Retinal pigment epithelial cell (primary cell): Measurements from ENCODE around the gene FAM209B.
A peak's percentile ranks its signal among the peaks of the same experiment; 100 is the strongest.
"Not testable (repeated sequence)": the region's sequence is repeated elsewhere in the genome, so short reads cannot be mapped to it uniquely, and the experiment has no call there.

Source experiments
- DNase-seq: peaks from one replicate; pipeline ENCODE4 v3.0.0-alpha.2; 2010; ENCODE audit warnings: low read depth
- H3K4me3 ChIP-seq: 2 replicates; pipeline ENCODE4 v1.5.1; 2011; ENCODE audit warnings: mild to moderate bottlenecking, low read length, control low read depth, moderate library complexity
- TF ChIP-seq, protein P1 (sequence below): conservative IDR thresholded peaks from 2 replicates; pipeline ENCODE4 v1.5.1; 2011; ENCODE audit warnings: low read depth, low read length, control low read depth, inconsistent platforms

Gene FAM209B

DNA sequence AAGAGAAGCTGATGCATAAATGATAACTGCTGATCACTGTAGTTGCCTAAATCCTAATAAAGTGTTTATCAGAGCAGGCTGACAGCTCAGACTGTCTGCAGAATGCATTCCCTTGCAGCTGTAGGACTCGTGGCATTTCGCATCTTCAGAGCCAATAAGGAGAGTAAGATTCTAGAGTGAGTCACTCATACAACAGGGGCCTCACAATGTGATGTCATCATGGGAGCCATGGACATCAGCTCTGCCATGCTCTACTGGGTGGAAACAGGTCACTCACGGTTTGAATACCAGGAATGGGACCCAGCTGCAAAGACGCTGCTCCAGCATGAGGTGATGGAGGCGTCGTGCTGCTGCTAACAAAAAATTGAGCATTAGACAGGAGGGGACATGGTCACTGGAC, 7.4 kb downstream of the FAM209B start:
- no peak overlapping the region for H3K4me3 ChIP-seq
- DNase-seq: no peak
- TF ChIP-seq, protein P1, sequence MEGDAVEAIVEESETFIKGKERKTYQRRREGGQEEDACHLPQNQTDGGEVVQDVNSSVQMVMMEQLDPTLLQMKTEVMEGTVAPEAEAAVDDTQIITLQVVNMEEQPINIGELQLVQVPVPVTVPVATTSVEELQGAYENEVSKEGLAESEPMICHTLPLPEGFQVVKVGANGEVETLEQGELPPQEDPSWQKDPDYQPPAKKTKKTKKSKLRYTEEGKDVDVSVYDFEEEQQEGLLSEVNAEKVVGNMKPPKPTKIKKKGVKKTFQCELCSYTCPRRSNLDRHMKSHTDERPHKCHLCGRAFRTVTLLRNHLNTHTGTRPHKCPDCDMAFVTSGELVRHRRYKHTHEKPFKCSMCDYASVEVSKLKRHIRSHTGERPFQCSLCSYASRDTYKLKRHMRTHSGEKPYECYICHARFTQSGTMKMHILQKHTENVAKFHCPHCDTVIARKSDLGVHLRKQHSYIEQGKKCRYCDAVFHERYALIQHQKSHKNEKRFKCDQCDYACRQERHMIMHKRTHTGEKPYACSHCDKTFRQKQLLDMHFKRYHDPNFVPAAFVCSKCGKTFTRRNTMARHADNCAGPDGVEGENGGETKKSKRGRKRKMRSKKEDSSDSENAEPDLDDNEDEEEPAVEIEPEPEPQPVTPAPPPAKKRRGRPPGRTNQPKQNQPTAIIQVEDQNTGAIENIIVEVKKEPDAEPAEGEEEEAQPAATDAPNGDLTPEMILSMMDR: no peak

DNA sequence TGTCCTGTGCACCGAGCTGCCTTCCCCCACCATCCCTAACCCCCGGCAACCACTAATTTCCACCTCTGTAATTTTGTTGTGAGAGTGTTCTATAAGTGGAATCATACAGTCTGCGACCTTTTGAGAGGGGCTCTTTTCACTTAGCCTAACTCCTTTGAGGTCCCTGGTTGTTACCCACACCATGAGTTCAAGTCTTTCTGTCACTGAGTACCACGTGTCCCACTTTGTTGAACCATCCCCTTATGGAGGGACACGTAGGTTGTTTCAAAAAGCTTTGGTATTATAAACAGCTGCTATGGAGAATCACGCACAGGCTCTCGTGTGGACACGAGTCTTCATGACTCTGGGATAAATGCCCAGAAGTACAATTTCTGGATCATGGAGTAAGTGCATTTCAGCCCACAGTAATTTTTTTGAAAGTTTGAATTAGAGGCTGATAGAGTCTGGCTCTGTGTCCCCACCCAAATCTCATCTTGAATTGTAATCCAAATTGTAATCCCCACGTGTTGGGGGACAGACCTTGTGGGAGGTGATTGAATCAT, 9.5 kb downstream of the FAM209B start:
- H3K4me3 ChIP-seq: no peak overlapping the region
- no peak for DNase-seq
- TF ChIP-seq, protein P1: no peak

DNA sequence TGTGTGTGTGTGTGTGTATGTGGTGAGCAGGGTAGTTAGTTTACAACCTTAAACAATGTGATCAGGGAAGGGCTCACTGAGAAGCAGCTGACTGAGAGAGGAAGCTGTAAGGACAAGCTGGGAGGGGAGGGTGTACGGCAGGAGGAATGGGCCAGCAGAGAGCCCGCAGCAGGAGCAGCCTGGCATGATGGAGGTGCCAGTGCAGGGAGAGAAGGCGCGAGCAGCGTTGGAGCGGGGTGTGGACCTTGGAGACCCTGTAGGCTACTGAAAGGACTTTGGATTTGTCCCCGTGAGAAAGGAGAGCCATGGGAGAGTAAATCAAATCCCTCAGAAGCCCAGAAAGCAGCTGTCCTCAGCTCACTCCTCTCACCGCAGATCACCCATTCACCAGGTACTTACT, 18.5 kb downstream of the FAM209B start:
- TF ChIP-seq, protein P1: no peak
- H3K4me3 ChIP-seq: no peak overlapping the region
- no peak for DNase-seq

DNA sequence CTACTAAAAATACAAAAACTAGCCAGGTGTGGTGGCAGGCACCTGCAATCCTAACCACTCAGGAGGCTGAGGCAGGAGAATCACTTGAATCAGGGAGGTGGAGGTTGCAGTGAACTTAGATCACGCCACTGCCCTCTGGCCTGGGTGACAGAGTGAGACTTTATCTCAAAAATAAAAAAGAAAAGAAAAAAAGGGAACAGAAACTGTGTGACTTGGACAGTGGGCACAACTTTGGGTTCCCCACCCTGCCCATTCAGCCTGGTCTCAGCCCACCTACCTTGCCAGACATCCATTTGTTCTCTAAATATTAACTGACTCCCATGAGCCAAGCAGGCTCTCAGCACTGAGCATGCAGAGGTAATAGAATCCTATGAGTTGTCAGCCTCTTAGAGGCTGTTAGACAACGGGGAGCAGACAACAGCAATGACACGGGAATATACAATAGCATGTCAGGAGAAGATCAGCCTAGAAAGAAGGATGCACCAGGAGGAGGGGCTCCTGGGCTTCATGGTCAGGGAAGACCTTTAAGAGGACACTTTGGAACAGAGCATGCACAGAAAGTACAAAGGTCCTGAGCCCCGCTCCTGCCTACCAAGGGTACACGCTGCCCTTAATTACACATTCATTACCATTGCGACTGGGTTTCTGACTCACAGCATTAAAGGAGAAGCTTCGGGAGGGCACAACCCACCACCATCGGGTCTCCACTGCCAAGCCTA, 20.0 kb downstream of the FAM209B start:
- H3K4me3 ChIP-seq: no peak overlapping the region
- no peak for DNase-seq
- TF ChIP-seq, protein P1: no peak

DNA sequence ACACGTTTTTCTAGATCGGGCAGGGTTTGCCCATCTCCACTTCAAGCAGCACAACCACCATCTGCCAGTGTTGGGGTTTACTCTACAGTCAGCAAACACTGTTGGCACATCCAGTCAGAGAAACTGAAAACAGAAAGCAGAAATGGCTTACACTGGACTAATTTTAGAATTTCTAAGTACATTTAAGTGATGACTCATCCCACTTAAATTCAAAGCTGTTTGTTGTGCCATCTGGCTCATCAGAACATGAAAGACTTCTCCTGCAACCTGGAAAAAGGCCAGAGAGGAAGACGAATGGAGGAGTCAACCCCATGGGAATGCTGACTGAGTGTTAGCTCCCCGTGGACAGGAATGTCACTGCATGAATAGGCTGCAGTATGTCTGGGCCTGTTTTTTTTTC, 21.8 kb downstream of the FAM209B start:
- H3K4me3 ChIP-seq: no peak overlapping the region
- DNase-seq: peak; percentile 93
- TF ChIP-seq, protein P1: no peak

DNA sequence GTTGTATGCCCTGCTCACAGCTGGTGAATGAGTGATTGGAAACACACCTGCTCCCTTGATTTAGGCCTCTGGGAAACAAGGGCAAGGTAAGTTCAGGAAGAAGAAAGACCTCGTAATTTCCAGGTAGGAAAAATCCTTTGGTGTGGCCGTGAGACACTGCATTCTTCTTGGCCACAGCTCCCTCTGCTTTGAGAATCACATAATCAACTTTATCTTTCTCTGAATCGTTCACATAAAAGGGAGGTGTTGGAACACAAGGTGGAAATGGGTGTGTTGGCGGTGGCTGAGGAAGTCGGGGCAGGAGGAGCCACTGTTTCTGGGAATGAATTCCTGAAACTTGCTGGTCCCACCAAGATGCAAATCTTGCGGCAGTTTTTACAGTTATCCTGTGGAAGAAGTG, 25.9 kb downstream of the FAM209B start:
- no peak for DNase-seq
- TF ChIP-seq, protein P1: no peak
- H3K4me3 ChIP-seq: no peak overlapping the region

DNA sequence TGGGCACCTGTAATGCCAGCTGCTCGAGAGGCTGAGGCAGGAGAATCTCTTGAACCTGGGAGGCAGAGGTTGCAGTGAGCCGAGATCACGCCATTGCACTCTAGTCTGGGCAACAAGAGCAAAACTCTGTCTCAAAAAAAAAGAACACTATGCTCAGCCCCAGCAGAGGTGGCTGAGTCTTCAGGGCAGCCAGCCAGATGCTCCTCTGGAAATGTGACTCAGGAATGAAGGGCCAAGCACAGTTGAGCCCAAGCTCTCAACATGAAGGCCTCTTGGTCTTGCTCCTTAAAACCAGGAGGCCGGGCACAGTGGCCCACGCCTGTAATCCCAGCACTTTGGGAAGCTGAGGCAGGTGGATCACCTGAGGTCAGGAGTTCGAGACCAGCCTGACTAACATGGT, 31.5 kb downstream of the FAM209B start:
- DNase-seq, H3K4me3 ChIP-seq: not testable (repeated sequence)

DNA sequence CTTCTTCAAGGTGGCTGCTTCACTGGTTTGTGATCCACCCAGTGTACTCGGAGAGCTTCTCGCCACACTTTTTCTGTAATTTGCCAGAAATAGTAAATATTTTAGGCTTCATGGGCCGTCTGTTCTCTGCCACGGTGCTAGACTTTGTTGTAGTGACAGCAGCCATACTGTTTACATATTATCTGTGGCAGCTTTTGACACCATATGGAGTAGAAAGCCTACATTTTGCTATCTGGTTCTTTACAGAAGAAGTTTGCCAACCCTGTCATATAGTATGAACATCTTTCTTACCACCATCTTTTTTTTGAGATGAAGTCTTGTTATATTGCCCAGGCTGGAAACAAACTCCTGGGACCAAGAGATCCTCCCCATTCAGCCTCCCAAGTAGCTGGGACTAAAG, 32.5 kb downstream of the FAM209B start:
- no peak for DNase-seq
- TF ChIP-seq, protein P1: no peak

More for the DNA sequence above, 32.5 kb downstream of the FAM209B start:
- no peak overlapping the region for H3K4me3 ChIP-seq
